Measurements from ENCODE around the gene HMX3.

HMX3 gene

DNA sequence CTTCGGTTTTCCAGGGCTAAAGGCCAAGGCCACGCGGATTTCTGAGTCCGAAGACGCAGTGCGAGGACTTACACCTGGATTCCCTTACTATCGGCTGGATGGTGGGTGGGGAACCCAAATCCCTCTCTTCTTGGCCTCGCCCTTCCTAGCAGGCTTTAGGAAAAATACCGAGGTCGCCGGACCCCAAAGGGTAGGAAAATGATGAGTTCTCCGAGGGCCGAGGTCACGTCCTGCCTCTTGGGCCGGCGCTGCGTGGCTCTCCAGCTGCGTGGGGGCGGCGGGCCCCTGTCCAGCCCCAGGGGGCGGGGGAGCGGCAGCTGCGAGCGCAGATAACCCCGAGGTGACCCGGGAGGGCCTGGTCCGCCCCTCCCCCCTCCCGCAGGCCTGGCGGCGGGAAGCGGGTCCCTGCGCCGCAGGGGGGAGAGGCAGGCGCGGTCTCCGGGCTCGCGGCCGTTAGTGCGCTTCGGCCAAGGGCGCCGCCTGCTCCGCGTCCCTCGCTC, 805 bp upstream of the HMX3 start:
- DNase-seq: no peak

DNA sequence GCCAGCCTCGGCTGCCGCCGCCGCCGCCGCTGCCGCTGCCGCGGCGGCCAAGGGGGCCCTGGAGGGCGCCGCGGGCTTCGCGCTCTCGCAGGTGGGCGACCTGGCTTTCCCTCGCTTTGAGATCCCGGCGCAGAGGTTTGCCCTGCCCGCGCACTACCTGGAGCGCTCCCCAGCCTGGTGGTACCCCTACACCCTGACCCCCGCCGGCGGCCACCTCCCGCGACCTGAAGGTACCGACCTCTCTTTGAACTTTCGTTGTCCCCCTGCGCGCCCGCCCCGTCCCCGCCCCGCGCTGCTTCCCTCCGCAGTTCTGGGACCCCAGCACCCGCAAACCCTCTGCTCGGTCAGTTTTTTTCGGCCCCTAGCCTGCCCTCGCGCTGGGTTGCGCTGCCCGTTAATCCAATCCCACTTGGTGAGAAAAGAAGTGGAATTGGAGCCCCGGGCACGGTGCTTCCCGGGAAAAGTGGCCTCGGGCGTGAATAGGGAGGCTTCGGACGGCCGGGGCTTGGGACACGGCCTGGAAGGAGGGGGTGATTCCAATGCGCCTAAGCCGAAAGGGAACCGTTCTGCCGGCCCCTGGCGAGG, 543 bp downstream of the HMX3 start:
- no peak for DNase-seq

DNA sequence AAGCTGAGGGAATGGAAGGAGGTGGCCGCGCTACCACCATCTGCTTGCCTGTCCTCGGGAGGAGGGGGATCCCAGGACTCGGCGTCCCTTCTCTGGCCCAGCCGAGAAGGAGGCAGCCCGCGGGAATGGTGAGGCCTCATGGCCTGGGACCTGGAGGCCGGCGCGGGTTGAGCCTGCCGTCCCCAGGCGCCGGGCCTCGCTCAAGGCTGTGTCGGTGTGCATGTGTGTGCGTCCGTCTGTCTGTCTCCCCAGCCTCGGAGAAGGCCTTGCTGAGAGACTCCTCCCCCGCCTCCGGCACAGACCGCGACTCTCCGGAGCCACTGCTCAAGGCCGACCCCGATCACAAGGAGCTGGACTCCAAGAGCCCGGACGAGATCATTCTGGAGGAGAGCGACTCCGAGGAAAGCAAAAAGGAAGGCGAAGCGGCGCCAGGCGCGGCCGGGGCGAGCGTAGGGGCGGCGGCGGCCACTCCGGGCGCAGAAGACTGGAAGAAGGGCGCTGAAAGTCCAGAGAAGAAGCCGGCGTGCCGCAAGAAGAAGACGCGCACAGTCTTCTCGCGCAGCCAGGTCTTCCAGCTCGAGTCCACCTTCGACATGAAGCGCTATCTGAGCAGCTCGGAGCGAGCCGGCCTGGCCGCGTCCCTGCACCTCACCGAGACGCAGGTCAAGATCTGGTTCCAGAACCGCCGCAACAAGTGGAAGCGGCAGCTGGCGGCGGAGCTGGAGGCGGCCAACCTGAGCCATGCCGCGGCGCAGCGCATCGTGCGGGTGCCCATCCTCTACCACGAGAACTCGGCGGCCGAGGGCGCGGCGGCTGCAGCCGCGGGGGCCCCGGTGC, 1.3 kb downstream of the HMX3 start:
- DNase-seq: no peak

GRCh38 chr10:123139165-123139520, 3.4 kb downstream of the HMX3 start:
- DNase-seq: no peak

DNA sequence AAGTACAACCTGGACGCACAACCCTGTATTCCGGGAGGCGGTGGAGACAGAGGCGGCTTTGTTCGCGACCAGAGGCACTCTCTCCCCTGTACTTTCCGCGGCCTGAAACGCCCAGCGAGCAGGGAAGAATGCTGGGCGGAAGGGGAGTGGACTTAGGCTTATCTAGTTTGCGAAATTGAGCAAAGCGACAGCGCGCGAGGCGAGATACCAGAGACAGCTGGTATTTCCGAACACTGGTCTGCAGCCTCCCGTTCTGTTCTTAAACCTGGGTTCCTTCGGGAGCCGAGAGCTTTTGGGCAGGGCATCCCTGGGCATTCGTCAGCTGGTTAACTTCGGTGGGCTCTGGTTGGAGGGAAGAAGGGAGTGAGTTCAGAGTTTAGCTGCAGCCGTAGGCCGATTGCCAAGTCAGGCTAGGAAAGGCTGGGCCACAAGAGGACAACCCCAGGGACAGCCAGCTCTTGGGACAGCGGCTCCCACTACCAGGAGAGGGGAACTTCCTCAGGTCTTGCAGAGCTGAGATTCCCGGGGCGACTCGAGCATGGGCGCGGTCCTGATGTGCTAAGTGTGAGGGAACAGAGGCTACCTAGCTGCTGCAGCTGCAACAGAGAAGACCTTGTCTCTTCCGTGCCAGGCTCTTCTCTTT, 3.9 kb downstream of the HMX3 start:
- no peak for DNase-seq

- DNase-seq: no peak
Observed at GRCh38 chr10:123140164-123140982, 4.6 kb downstream of the HMX3 start.

- DNase-seq: no peak
Observed at GRCh38 chr10:123140983-123141390, 5.2 kb downstream of the HMX3 start.

GRCh38 chr10:123141791-123142700, 6.3 kb downstream of the HMX3 start:
- no peak for DNase-seq

- no peak for DNase-seq
Observed at GRCh38 chr10:123142701-123143161, 7.0 kb downstream of the HMX3 start.

- DNase-seq: no peak
Observed at GRCh38 chr10:123143162-123143824, 7.5 kb downstream of the HMX3 start.

DNA sequence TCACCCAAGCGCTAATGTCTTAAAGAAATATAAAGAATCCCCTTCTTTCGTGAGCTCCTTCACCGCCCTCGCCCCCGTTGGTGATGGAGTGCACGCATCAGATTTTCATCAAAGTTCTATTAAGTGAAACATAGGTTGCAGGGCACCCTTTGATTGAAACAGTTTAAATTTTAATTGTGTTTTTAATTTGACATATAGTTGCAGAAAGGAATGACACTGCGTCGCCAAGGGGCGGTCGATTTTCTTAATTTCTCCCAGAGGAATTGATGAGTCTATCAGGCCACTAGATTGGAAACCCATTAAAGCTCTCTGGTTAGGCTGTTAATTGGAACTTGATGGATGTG, 8.0 kb downstream of the HMX3 start:
- no peak for DNase-seq

DNA sequence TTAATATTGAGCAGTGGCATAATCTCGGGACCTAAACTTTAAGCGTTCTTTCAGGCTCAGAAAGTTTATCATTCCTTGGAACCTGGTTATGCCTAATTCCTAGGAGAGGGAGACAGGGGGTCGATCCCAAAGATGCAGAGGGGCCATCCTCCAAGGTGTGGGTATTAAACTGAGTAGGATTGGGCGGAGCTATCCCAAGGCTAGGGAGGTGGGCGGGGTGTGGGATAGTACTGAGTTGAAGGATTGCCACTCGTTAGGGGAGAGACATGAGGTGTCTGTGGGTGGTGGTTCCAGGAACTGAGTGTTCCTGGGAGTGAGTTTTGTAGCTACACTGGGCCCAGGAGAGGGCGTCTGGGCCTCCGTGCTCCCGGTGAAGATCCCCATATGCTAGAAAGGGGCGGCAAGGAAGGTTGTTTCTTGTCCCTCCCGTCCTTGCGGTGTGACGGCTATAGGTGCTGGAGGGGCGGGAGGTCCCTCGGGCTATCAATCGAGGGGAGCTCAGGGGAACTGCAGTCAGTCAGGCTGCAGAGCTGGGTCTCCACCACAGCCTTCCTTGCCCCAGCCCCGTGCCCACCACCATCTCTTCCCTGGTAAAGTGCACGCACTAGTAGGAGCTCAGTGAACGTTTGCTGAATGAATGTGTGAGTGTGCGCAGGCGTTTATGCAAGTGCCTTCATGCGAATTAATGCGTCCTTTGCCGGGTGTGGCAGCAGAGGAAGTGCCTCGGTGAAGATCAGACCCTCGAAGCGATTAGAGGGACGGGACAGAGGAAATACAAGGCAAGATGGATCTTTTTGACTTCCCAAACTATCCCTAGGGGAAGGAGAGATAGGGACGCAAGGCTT, 9.1 kb downstream of the HMX3 start:
- DNase-seq: no peak

DNA sequence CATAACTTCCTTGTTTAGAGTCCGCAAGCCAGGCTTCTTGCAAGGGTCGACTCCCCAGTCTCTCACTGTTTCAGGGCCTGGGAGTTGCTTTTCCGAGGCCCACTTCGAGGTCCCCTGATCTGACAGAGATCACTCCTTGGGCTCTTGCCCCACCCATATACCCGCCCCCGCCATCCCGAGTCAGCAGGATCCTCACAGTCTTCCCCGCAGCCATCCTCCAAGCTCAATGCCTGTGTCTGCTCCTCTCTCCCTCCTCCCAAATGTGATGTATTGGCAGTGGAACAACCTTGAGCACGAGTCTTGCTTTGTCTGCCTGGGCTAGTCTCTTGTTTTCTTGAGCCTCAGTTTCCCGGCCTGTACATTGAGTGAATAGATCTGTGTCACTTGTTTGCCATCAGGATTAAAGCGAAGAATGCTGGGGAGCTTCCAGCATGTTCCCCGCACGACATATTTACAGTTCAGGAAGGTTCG, 9.8 kb downstream of the HMX3 start:
- no peak for DNase-seq

GRCh38 chr10:123146013-123146893, 10.5 kb downstream of the HMX3 start:
- no peak for DNase-seq

DNA sequence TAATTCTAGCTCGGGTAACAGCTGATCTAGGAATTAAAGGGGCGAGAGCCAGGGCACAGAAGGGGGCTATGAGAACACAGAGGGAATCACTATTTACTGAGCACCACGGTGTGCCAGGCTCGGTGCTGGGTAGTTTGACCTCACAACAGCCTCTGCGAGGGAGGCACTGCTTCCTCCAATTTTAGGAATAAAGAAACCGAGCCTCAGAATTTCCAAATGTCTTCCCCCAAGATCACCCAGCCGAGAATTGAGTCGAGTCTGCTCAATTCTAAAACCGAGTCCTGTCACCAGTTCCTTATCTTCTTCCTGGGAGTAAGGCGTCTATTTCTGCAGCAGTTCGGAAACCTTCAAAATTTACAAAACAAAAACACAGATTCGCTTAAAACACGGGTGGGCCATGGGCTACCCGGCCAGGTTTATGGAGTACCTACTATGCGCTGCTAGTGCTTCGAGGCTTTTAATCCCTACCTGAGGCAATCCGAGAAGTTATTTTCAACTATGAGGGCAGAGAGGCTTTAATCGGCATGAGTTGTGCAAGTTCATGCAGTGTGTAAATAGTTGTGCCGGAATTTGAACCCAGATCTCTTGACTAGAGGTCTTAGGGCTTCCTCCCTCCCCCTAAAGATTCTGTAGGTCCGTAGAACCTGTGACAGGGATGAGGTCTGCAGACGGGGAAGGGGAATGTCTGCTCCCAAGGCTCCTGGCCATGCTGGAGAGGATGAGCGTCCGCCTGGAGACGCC, 11.3 kb downstream of the HMX3 start:
- no peak for DNase-seq

GRCh38 chr10:123147635-123148413, 12.1 kb downstream of the HMX3 start, which contains the start of gene HMX2:
Gene HMX2, plus strand, starts transcription at chr10:123148136. Its CDS starts 243 bp downstream, at chr10:123148379.
- DNase-seq: no peak

- DNase-seq: no peak
Observed at GRCh38 chr10:123148414-123149161, 12.8 kb downstream of the HMX3 start.
